Activated CD4-positive, CD25-positive, alpha-beta regulatory T cell (primary cell): ENCODE measurements around the gene RYR3.

Experiments used
- DNase-seq, 4 experiments: peaks; one replicate each; lab custom pipeline; 2025; lab: John Stamatoyannopoulos, UW

RYR3 gene

GRCh38 chr15:33320017-33320416 is 9.2 kb downstream of the RYR3 start:
- DNase-seq, result no peak

GRCh38 chr15:33322091-33322490 is 11.3 kb downstream of the RYR3 start:
- DNase-seq, result no peak

GRCh38 chr15:33324609-33325008 is 13.8 kb downstream of the RYR3 start:
- no peak for DNase-seq

- no peak for DNase-seq
Observed at GRCh38 chr15:33326908-33327307, 16.1 kb downstream of the RYR3 start.

GRCh38 chr15:33328106-33328505 is 17.3 kb downstream of the RYR3 start:
- DNase-seq, result no peak

- no peak for DNase-seq
Observed at GRCh38 chr15:33329457-33329856, 18.7 kb downstream of the RYR3 start.

GRCh38 chr15:33330931-33331330 is 20.2 kb downstream of the RYR3 start:
- no peak for DNase-seq

- DNase-seq, result no peak
Observed at GRCh38 chr15:33341953-33342352, 31.2 kb downstream of the RYR3 start.

GRCh38 chr15:33343275-33343674 is 32.5 kb downstream of the RYR3 start:
- DNase-seq, result no peak

- DNase-seq, result no peak
Observed at GRCh38 chr15:33344111-33344510, 33.3 kb downstream of the RYR3 start.

GRCh38 chr15:33344530-33344929 is 33.8 kb downstream of the RYR3 start:
- DNase-seq, result no peak

- DNase-seq, result no peak
Observed at GRCh38 chr15:33354411-33354810, 43.6 kb downstream of the RYR3 start.

GRCh38 chr15:33357845-33358244 is 47.1 kb downstream of the RYR3 start:
- no peak for DNase-seq

- DNase-seq, result no peak
Observed at GRCh38 chr15:33358306-33358705, 47.5 kb downstream of the RYR3 start.

- no peak for DNase-seq
Observed at GRCh38 chr15:33360886-33361285, 50.1 kb downstream of the RYR3 start.

- no peak for DNase-seq
Observed at GRCh38 chr15:33369941-33370622, 59.3 kb downstream of the RYR3 start.

GRCh38 chr15:33370623-33371020 is 59.9 kb downstream of the RYR3 start:
- no peak for DNase-seq

- no peak for DNase-seq
Observed at GRCh38 chr15:33371159-33371558, 60.4 kb downstream of the RYR3 start.

- DNase-seq, result no peak
Observed at GRCh38 chr15:33374226-33374914, 63.6 kb downstream of the RYR3 start.

GRCh38 chr15:33375236-33375635 is 64.5 kb downstream of the RYR3 start:
- DNase-seq, result no peak

GRCh38 chr15:33377204-33377603 is 66.4 kb downstream of the RYR3 start:
- no peak for DNase-seq

- DNase-seq, result no peak
Observed at GRCh38 chr15:33378866-33379480, 68.2 kb downstream of the RYR3 start.

GRCh38 chr15:33380406-33380805 is 69.6 kb downstream of the RYR3 start:
- DNase-seq, result no peak
